HCT116 (cell line): ENCODE data around the gene CDH24.

Experiments used
- EZH2phosphoT487 ChIP-seq: fragments of 200-600 bp; IDR thresholded peaks from 2 replicates; pipeline ENCODE4 v1.6.1; 2018; ENCODE audit warnings: antibody characterized with exemption, borderline replicate concordance
- JUND ChIP-seq: IDR thresholded peaks from 2 replicates; pipeline ENCODE4 v1.6.1; 2012
- POLR2A ChIP-seq: IDR thresholded peaks from 2 replicates; pipeline ENCODE4 v1.7.0; 2011; ENCODE audit warnings: borderline replicate concordance; ENCODE audit not compliant: insufficient read depth, insufficient read length; ENCODE audit errors: extremely low read depth
- POLR2AphosphoS5 ChIP-seq: IDR thresholded peaks from 2 replicates; pipeline ENCODE4 v1.6.1; 2011; ENCODE audit warnings: mild to moderate bottlenecking, low read depth, low read length, moderate library complexity
- SRF ChIP-seq: IDR thresholded peaks from 2 replicates; pipeline ENCODE4 v1.6.1; 2012; ENCODE audit warnings: low read depth
- ZNF274 ChIP-seq: fragments of 200-500 bp; sonication (Bioruptor generic); IDR thresholded peaks from 2 replicates; pipeline ENCODE4 v1.6.1; 2014; ENCODE audit warnings: mild to moderate bottlenecking, low read depth, low read length, inconsistent platforms
- TF ChIP-seq, protein P1 (sequence below), 3 experiments: fragments of 200-600 bp in 1 of 3; sonication (generic) in 1 of 3; IDR thresholded peaks in 2 of 3; conservative IDR thresholded peaks in 1 of 3; 2 replicates each; pipeline ENCODE4 v1.5.1; 2012 to 2017; ENCODE audit warnings: low read depth in 2 of 3, low read length in 2 of 3, antibody characterized with exemption in 1 of 3, borderline replicate concordance in 1 of 3, control low read depth in 1 of 3, mild to moderate bottlenecking in 1 of 3, mixed read lengths in 1 of 3, mixed run types in 1 of 3, moderate library complexity in 1 of 3; ENCODE audit not compliant: insufficient read depth in 1 of 3
- TF ChIP-seq, protein P2 (sequence below): IDR thresholded peaks from 2 replicates; pipeline ENCODE4 v1.6.1; 2012
- TF ChIP-seq, protein P3 (sequence below): IDR thresholded peaks from 2 replicates; pipeline ENCODE4 v1.6.1; 2012; ENCODE audit warnings: low read depth

GRCh38 chr14:23002592-23002991 is 54.7 kb downstream of the CDH24 start:
- TF ChIP-seq, protein P1, sequence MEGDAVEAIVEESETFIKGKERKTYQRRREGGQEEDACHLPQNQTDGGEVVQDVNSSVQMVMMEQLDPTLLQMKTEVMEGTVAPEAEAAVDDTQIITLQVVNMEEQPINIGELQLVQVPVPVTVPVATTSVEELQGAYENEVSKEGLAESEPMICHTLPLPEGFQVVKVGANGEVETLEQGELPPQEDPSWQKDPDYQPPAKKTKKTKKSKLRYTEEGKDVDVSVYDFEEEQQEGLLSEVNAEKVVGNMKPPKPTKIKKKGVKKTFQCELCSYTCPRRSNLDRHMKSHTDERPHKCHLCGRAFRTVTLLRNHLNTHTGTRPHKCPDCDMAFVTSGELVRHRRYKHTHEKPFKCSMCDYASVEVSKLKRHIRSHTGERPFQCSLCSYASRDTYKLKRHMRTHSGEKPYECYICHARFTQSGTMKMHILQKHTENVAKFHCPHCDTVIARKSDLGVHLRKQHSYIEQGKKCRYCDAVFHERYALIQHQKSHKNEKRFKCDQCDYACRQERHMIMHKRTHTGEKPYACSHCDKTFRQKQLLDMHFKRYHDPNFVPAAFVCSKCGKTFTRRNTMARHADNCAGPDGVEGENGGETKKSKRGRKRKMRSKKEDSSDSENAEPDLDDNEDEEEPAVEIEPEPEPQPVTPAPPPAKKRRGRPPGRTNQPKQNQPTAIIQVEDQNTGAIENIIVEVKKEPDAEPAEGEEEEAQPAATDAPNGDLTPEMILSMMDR (IDR thresholded peaks at IDR 0.05 in 2 of 3, conservative IDR thresholded peaks at IDR 0.05 in 1 of 3; ENCODE audit: borderline replicate concordance in 1 of 3, insufficient read depth in 1 of 3, low read depth in 2 of 3, low read length in 2 of 3), result no peak
- TF ChIP-seq, protein P2, sequence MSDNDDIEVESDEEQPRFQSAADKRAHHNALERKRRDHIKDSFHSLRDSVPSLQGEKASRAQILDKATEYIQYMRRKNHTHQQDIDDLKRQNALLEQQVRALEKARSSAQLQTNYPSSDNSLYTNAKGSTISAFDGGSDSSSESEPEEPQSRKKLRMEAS, result no peak
- TF ChIP-seq POLR2A, result no peak
- no peak for TF ChIP-seq POLR2AphosphoS5
- no peak for TF ChIP-seq EZH2phosphoT487
- TF ChIP-seq JUND, result no peak
- TF ChIP-seq, protein P3, sequence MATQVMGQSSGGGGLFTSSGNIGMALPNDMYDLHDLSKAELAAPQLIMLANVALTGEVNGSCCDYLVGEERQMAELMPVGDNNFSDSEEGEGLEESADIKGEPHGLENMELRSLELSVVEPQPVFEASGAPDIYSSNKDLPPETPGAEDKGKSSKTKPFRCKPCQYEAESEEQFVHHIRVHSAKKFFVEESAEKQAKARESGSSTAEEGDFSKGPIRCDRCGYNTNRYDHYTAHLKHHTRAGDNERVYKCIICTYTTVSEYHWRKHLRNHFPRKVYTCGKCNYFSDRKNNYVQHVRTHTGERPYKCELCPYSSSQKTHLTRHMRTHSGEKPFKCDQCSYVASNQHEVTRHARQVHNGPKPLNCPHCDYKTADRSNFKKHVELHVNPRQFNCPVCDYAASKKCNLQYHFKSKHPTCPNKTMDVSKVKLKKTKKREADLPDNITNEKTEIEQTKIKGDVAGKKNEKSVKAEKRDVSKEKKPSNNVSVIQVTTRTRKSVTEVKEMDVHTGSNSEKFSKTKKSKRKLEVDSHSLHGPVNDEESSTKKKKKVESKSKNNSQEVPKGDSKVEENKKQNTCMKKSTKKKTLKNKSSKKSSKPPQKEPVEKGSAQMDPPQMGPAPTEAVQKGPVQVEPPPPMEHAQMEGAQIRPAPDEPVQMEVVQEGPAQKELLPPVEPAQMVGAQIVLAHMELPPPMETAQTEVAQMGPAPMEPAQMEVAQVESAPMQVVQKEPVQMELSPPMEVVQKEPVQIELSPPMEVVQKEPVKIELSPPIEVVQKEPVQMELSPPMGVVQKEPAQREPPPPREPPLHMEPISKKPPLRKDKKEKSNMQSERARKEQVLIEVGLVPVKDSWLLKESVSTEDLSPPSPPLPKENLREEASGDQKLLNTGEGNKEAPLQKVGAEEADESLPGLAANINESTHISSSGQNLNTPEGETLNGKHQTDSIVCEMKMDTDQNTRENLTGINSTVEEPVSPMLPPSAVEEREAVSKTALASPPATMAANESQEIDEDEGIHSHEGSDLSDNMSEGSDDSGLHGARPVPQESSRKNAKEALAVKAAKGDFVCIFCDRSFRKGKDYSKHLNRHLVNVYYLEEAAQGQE, result no peak
- TF ChIP-seq ZNF274, result no peak
- TF ChIP-seq SRF, result no peak
